GM23338 (cell line): ENCODE data around the gene ADAMTS10. TPM values are rescaled to one million over a fixed set of nuclear protein-coding genes. Genes with fewer than 3 reads are reported as not detected.

ENCODE experiments used
- ATAC-seq: fragments of 200-7000 bp; cut with Tn5 transposase; 3 replicates; pipeline ENCODE4 v1.9.1; 2020
- DNase-seq: peaks from one replicate; pipeline ENCODE4 v3.0.0-alpha.2; 2015; ENCODE audit warnings: low spot score
- H2AFZ ChIP-seq: fragments of 200-600 bp; sonication (generic); 2 replicates; pipeline ENCODE4 v1.8.0; 2016; ENCODE audit warnings: antibody characterized with exemption, mild to moderate bottlenecking, moderate library complexity
- H3F3A ChIP-seq: fragments of 200-600 bp; sonication (generic); replicated peaks from 2 replicates; pipeline ENCODE4 v1.8.0; 2017; ENCODE audit warnings: antibody characterized with exemption, mixed run types, low read depth
- H3K27ac ChIP-seq: fragments of 200-600 bp; sonication (generic); 2 replicates; pipeline ENCODE4 v1.6.1; 2016; ENCODE audit warnings: low read depth
- H3K27me3 ChIP-seq: fragments of 200-600 bp; sonication (generic); 2 replicates; pipeline ENCODE4 v1.8.0; 2016; ENCODE audit warnings: mild to moderate bottlenecking, mixed run types, moderate library complexity; ENCODE audit not compliant: insufficient read depth
- H3K36me3 ChIP-seq: fragments of 200-600 bp; sonication (generic); 2 replicates; pipeline ENCODE4 v1.8.0; 2016; ENCODE audit warnings: mild to moderate bottlenecking; ENCODE audit not compliant: insufficient read depth
- H3K4me1 ChIP-seq: fragments of 200-600 bp; sonication (generic); 2 replicates; pipeline ENCODE4 v1.8.0; 2016; ENCODE audit warnings: mild to moderate bottlenecking, moderate library complexity; ENCODE audit not compliant: insufficient read depth
- H3K4me2 ChIP-seq: fragments of 200-600 bp; sonication (generic); 2 replicates; pipeline ENCODE4 v1.7.1; 2017; ENCODE audit warnings: mixed run types
- H3K4me3 ChIP-seq: fragments of 200-600 bp; sonication (generic); 2 replicates; pipeline ENCODE4 v1.6.1; 2016; ENCODE audit warnings: mixed run types
- H3K79me2 ChIP-seq: fragments of 200-600 bp; sonication (generic); replicated peaks from 2 replicates; pipeline ENCODE4 v1.8.0; 2017; ENCODE audit warnings: mild to moderate bottlenecking; ENCODE audit not compliant: insufficient read depth
- H3K9me2 ChIP-seq: fragments of 200-600 bp; sonication (generic); 2 replicates; pipeline ENCODE4 v1.8.0; 2017; ENCODE audit not compliant: insufficient read depth
- H4K20me1 ChIP-seq: fragments of 200-600 bp; sonication (generic); replicated peaks from 2 replicates; pipeline ENCODE4 v1.8.0; 2017; ENCODE audit warnings: mild to moderate bottlenecking; ENCODE audit not compliant: insufficient read depth
- H3K27ac Mint-ChIP-seq: 2 replicates; pipeline ENCODE4 v1.8.0; 2020; ENCODE audit warnings: inconsistent platforms, mild to moderate bottlenecking, moderate library complexity, mixed read lengths
- H3K27me3 Mint-ChIP-seq: 3 replicates; pipeline ENCODE4 v1.8.0; 2022; ENCODE audit warnings: low read depth, mild to moderate bottlenecking, moderate library complexity, mixed read lengths, inconsistent platforms; ENCODE audit not compliant: insufficient read depth, poor library complexity
- H3K36me3 Mint-ChIP-seq: 3 replicates; pipeline ENCODE4 v1.8.0; 2021; ENCODE audit warnings: low read depth, mild to moderate bottlenecking, inconsistent platforms, moderate library complexity, mixed read lengths
- H3K4me1 Mint-ChIP-seq: 3 replicates; pipeline ENCODE4 v1.8.0; 2020; ENCODE audit warnings: mild to moderate bottlenecking, inconsistent platforms, mixed read lengths
- H3K4me3 Mint-ChIP-seq: 3 replicates; pipeline ENCODE4 v1.8.0; 2021; ENCODE audit warnings: moderate library complexity, mild to moderate bottlenecking, inconsistent platforms, mixed read lengths
- H3K9me3 Mint-ChIP-seq: 3 replicates; pipeline ENCODE4 v1.8.0; 2020; ENCODE audit warnings: moderate library complexity, mild to moderate bottlenecking, inconsistent platforms, mixed read lengths
- EZH2 ChIP-seq: fragments of 200-600 bp; sonication (generic); IDR thresholded peaks from one replicate; pipeline ENCODE4 v1.8.0; 2017; ENCODE audit warnings: antibody characterized with exemption, mild to moderate bottlenecking, low read depth; ENCODE audit not compliant: unreplicated experiment
- EZH2phosphoT487 ChIP-seq: fragments of 200-600 bp; sonication (generic); IDR thresholded peaks from one replicate; pipeline ENCODE4 v1.8.1; 2018; ENCODE audit warnings: antibody characterized with exemption; ENCODE audit not compliant: unreplicated experiment
- JUNB ChIP-seq: IDR thresholded peaks from one replicate; pipeline ENCODE4 v1.6.1; 2016; ENCODE audit warnings: antibody characterized with exemption; ENCODE audit not compliant: unreplicated experiment
- POLR2AphosphoS5 ChIP-seq: IDR thresholded peaks from 2 replicates; pipeline ENCODE4 v1.6.1; 2016; ENCODE audit warnings: antibody characterized with exemption, low read depth
- polyA plus RNA-seq: library from polyadenylated mRNA; unstranded; fragments of >200 nt; fragmentation: Nextera tagmentation; extraction: Ambion mirVana; gene quantifications from 2 replicates; pipeline ENCODE4 v1.2.1, GENCODE V29; 2016
- total RNA-seq: library from RNA; depleted of rRNA; stranded (reverse); fragments of >200 nt; shearing (Covaris generic); gene quantifications from 2 replicates; pipeline ENCODE4 v1.2.3, GENCODE V29; 2014
- TF ChIP-seq, protein P1 (sequence below), 2 experiments: fragments of 200-600 bp in 1 of 2; sonication (generic) in 1 of 2; conservative IDR thresholded peaks; 2 replicates each; pipeline versions ENCODE4 v1.5.1 to v1.6.1; 2016 to 2017; ENCODE audit warnings: antibody characterized with exemption in 2 of 2, low read depth in 2 of 2, mild to moderate bottlenecking in 2 of 2, moderate library complexity in 1 of 2
- TF ChIP-seq, protein P2 (sequence below): IDR thresholded peaks from 2 replicates; pipeline ENCODE4 v1.6.1; 2016; ENCODE audit warnings: antibody characterized with exemption
- TF ChIP-seq, protein P3 (sequence below): fragments of 250-450 bp; sonication (Bioruptor Pico); IDR thresholded peaks from 2 replicates; pipeline ENCODE4 v1.5.0; 2020; ENCODE audit warnings: mild to moderate bottlenecking, moderate library complexity

ADAMTS10 gene
- total and polyA plus RNA-seq, 2 experiments from 2014 or later: 5.0 to 25.9 TPM

DNA sequence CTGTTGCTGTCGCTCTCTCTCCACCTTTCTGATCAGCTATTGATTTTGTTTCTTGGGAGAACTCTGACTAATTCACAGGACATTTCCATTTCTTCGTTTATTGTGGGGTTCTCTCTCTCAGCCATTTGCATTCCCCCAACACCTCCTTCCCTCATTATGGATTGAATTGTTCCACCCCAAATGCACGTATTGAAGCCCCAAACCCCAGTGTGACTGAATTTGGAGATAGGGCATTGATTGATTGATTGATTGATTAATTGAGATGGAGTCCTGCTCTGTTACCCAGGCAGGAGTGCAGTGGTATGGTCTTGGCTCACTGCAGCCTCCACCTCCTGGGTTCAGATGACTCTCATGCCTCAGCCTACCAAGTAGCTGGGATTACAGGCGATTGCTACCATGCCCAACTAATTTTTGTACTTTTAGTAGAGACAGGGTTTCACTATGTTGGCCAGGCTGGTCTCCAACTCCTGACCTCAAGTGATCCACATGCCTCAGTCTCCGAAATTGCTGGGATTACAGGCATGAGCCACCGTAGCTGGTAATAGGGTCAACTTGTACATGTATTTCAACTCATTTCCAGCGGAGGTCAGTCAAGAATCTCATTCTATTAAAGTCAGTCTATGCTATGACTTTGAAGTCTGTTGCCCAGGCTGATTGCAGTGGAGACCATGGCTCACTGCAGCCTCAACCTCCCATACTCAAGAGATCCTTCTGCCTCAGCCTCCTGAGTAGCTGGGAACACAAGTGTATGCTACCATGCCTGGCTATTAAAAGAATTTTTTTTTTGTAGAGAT is 33.5 kb upstream of the ADAMTS10 start:
- Histone ChIP-seq H3K4me3 (no peak overlapping the region), H3F3A (no peaks in the 10 kb centered on the region), H3K4me1 (no peaks in the 10 kb centered on the region), H3K36me3 (no peaks in the 10 kb centered on the region), H3K4me2 (no peak overlapping the region), H3K9me2 (no peaks in the 10 kb centered on the region), H3K27me3 (no peaks in the 10 kb centered on the region), H2AFZ (no peak overlapping the region), H3K27ac (no peak overlapping the region), H3K79me2 (no peaks in the 10 kb centered on the region), H4K20me1 (no peaks in the 10 kb centered on the region)
- TF ChIP-seq, protein P1, sequence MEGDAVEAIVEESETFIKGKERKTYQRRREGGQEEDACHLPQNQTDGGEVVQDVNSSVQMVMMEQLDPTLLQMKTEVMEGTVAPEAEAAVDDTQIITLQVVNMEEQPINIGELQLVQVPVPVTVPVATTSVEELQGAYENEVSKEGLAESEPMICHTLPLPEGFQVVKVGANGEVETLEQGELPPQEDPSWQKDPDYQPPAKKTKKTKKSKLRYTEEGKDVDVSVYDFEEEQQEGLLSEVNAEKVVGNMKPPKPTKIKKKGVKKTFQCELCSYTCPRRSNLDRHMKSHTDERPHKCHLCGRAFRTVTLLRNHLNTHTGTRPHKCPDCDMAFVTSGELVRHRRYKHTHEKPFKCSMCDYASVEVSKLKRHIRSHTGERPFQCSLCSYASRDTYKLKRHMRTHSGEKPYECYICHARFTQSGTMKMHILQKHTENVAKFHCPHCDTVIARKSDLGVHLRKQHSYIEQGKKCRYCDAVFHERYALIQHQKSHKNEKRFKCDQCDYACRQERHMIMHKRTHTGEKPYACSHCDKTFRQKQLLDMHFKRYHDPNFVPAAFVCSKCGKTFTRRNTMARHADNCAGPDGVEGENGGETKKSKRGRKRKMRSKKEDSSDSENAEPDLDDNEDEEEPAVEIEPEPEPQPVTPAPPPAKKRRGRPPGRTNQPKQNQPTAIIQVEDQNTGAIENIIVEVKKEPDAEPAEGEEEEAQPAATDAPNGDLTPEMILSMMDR (conservative IDR thresholded peaks at IDR 0.05; ENCODE audit: low read depth in 2 of 2): peak in 1 of 2 experiments; percentile 17; a peak in 1 of 4 replicates
- no peak for TF ChIP-seq EZH2phosphoT487
- TF ChIP-seq, protein P2, sequence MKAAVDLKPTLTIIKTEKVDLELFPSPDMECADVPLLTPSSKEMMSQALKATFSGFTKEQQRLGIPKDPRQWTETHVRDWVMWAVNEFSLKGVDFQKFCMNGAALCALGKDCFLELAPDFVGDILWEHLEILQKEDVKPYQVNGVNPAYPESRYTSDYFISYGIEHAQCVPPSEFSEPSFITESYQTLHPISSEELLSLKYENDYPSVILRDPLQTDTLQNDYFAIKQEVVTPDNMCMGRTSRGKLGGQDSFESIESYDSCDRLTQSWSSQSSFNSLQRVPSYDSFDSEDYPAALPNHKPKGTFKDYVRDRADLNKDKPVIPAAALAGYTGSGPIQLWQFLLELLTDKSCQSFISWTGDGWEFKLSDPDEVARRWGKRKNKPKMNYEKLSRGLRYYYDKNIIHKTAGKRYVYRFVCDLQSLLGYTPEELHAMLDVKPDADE: no peak
- no peak for TF ChIP-seq JUNB
- TF ChIP-seq EZH2: no peak
- DNase-seq (no peak), ATAC-seq (no peak)
- H3K27ac Mint-ChIP-seq: no peak overlapping the region
- peaks cover 7% of the 10 kb centered on the region for H3K27me3 Mint-ChIP-seq
- H3K4me3 Mint-ChIP-seq: no peak overlapping the region
- peaks cover 14% of the 10 kb centered on the region for H3K36me3 Mint-ChIP-seq
- H3K9me3 Mint-ChIP-seq: peaks cover 88% of the 10 kb centered on the region
- no peaks in the 10 kb centered on the region for H3K4me1 Mint-ChIP-seq

DNA sequence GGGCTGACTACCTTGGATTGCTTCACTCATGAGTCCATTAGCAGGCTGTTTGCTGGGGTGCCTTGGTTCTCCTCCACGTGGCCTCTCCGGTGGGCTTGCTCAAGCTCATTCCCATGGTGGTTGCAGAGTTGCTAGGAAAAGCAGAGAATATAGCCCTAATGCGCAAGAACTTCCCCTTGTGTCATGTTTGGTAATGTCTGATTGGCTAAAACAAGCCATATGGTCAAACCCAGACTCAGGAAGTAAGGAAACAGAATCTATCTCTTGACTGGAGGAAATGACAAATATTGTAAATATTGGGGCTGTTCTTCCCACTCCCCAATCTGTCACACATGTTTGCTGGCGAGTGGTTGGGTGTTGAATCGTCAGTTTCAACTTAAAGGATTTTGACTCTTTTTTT is 32.0 kb upstream of the ADAMTS10 start:
- Mint-ChIP-seq H3K4me1 (no peaks in the 10 kb centered on the region), H3K4me3 (no peak overlapping the region)
- no peaks in the 10 kb centered on the region for H3K9me2 ChIP-seq
- TF ChIP-seq, protein P3, sequence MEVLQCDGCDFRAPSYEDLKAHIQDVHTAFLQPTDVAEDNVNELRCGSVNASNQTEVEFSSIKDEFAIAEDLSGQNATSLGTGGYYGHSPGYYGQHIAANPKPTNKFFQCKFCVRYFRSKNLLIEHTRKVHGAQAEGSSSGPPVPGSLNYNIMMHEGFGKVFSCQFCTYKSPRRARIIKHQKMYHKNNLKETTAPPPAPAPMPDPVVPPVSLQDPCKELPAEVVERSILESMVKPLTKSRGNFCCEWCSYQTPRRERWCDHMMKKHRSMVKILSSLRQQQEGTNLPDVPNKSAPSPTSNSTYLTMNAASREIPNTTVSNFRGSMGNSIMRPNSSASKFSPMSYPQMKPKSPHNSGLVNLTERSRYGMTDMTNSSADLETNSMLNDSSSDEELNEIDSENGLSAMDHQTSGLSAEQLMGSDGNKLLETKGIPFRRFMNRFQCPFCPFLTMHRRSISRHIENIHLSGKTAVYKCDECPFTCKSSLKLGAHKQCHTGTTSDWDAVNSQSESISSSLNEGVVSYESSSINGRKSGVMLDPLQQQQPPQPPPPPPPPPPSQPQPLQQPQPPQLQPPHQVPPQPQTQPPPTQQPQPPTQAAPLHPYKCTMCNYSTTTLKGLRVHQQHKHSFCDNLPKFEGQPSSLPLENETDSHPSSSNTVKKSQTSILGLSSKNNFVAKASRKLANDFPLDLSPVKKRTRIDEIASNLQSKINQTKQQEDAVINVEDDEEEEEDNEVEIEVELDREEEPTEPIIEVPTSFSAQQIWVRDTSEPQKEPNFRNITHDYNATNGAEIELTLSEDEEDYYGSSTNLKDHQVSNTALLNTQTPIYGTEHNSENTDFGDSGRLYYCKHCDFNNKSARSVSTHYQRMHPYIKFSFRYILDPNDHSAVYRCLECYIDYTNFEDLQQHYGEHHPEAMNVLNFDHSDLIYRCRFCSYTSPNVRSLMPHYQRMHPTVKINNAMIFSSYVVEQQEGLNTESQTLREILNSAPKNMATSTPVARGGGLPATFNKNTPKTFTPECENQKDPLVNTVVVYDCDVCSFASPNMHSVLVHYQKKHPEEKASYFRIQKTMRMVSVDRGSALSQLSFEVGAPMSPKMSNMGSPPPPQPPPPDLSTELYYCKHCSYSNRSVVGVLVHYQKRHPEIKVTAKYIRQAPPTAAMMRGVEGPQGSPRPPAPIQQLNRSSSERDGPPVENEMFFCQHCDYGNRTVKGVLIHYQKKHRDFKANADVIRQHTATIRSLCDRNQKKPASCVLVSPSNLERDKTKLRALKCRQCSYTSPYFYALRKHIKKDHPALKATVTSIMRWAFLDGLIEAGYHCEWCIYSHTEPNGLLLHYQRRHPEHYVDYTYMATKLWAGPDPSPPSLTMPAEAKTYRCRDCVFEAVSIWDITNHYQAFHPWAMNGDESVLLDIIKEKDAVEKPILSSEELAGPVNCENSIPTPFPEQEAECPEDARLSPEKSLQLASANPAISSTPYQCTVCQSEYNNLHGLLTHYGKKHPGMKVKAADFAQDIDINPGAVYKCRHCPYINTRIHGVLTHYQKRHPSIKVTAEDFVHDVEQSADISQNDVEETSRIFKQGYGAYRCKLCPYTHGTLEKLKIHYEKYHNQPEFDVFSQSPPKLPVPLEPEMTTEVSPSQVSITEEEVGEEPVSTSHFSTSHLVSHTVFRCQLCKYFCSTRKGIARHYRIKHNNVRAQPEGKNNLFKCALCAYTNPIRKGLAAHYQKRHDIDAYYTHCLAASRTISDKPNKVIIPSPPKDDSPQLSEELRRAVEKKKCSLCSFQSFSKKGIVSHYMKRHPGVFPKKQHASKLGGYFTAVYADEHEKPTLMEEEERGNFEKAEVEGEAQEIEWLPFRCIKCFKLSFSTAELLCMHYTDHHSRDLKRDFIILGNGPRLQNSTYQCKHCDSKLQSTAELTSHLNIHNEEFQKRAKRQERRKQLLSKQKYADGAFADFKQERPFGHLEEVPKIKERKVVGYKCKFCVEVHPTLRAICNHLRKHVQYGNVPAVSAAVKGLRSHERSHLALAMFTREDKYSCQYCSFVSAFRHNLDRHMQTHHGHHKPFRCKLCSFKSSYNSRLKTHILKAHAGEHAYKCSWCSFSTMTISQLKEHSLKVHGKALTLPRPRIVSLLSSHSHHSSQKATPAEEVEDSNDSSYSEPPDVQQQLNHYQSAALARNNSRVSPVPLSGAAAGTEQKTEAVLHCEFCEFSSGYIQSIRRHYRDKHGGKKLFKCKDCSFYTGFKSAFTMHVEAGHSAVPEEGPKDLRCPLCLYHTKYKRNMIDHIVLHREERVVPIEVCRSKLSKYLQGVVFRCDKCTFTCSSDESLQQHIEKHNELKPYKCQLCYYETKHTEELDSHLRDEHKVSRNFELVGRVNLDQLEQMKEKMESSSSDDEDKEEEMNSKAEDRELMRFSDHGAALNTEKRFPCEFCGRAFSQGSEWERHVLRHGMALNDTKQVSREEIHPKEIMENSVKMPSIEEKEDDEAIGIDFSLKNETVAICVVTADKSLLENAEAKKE (CRISPR knock-in tag): no peak
- TF ChIP-seq POLR2AphosphoS5: no peak
- TF ChIP-seq, protein P2: no peak
- no peak for TF ChIP-seq EZH2phosphoT487

More for the DNA sequence above, 32.0 kb upstream of the ADAMTS10 start:
- H3K9me3 Mint-ChIP-seq: peaks cover 84% of the 10 kb centered on the region
- Histone ChIP-seq H4K20me1 (no peaks in the 10 kb centered on the region), H3K27me3 (no peaks in the 10 kb centered on the region), H2AFZ (no peak overlapping the region), H3K79me2 (no peaks in the 10 kb centered on the region), H3K4me2 (no peak overlapping the region), H3K27ac (no peak overlapping the region), H3K36me3 (no peaks in the 10 kb centered on the region), H3F3A (no peaks in the 10 kb centered on the region), H3K4me1 (no peaks in the 10 kb centered on the region), H3K4me3 (no peak overlapping the region)
- peaks cover 14% of the 10 kb centered on the region for H3K36me3 Mint-ChIP-seq
- DNase-seq (no peak), ATAC-seq (no peak)
- no peak overlapping the region for H3K27ac Mint-ChIP-seq
- H3K27me3 Mint-ChIP-seq: peaks cover 14% of the 10 kb centered on the region
